GM21447 (cell line): ENCODE results near the gene FIGNL2.
"Not testable (repeated sequence)": the region's sequence is repeated elsewhere in the genome, so short reads cannot be mapped to it uniquely, and the experiment has no call there.

ENCODE experiments used
- ATAC-seq: cut with Tn5 transposase; IDR thresholded peaks from one replicate; pipeline ENCODE4 v1.9.1; 2021; ENCODE audit not compliant: unreplicated experiment

The FIGNL2 gene

GRCh38 chr12:51848326-51848727 is at the start of gene FIGNL2:
TSS of gene FIGNL2 (minus strand) at chr12:51848718. CDS start at chr12:51822413, 26,305 bp downstream.
- ATAC-seq, result no peak

GRCh38 chr12:51897181-51897580 is 48.7 kb upstream of the FIGNL2 start:
- no peak for ATAC-seq

- no peak for ATAC-seq
Observed at GRCh38 chr12:51896236-51896635, 47.7 kb upstream of the FIGNL2 start.

- no peak for ATAC-seq
Observed at GRCh38 chr12:51895378-51896135, 47.0 kb upstream of the FIGNL2 start.

GRCh38 chr12:51893786-51894185 is 45.3 kb upstream of the FIGNL2 start:
- no peak for ATAC-seq

GRCh38 chr12:51891843-51892242 is 43.3 kb upstream of the FIGNL2 start:
- ATAC-seq, result no peak

GRCh38 chr12:51890511-51891171 is 42.1 kb upstream of the FIGNL2 start:
- ATAC-seq, result no peak

- ATAC-seq, result no peak
Observed at GRCh38 chr12:51890133-51890464, 41.6 kb upstream of the FIGNL2 start.

GRCh38 chr12:51889216-51890132 is 41.0 kb upstream of the FIGNL2 start:
- ATAC-seq, result no peak

GRCh38 chr12:51888316-51889215 is 40.0 kb upstream of the FIGNL2 start:
- no peak for ATAC-seq

- ATAC-seq, result no peak
Observed at GRCh38 chr12:51887476-51888315, 39.2 kb upstream of the FIGNL2 start, which contains the start of gene ANKRD33. TSS of gene ANKRD33 (plus strand) at chr12:51888103. CDS start at chr12:51888187, 84 bp downstream.

- ATAC-seq, result no peak
Observed at GRCh38 chr12:51886021-51886710, 37.6 kb upstream of the FIGNL2 start.

GRCh38 chr12:51885294-51886020 is 36.9 kb upstream of the FIGNL2 start:
- not testable (repeated sequence) for ATAC-seq

- no peak for ATAC-seq
Observed at GRCh38 chr12:51884676-51885229, 36.2 kb upstream of the FIGNL2 start.

GRCh38 chr12:51883998-51884675 is 35.6 kb upstream of the FIGNL2 start:
- no peak for ATAC-seq

GRCh38 chr12:51883295-51883694 is 34.8 kb upstream of the FIGNL2 start:
- ATAC-seq, result no peak

GRCh38 chr12:51879102-51879501 is 30.6 kb upstream of the FIGNL2 start:
- ATAC-seq, result no peak
